HG03439 (cell line): ENCODE measurements around the gene PIK3R3.

Experiments used
- ATAC-seq: cut with Tn5 transposase; IDR thresholded peaks from one replicate; pipeline ENCODE4 v1.9.1; 2021; ENCODE audit warnings: mild to moderate bottlenecking, moderate library complexity; ENCODE audit not compliant: unreplicated experiment

PIK3R3 gene

GRCh38 chr1:46132529-46133180, at the start of gene PIK3R3:
Gene PIK3R3, minus strand, starts transcription at chr1:46132629. Its CDS starts 677 bp downstream, at chr1:46131952.
- ATAC-seq = peak; percentile 86

GRCh38 chr1:46181343-46182260, 49.2 kb upstream of the PIK3R3 start:
- no peak for ATAC-seq

GRCh38 chr1:46180082-46180616, 47.7 kb upstream of the PIK3R3 start:
- no peak for ATAC-seq

GRCh38 chr1:46179138-46180081, 47.0 kb upstream of the PIK3R3 start:
- ATAC-seq = no peak

GRCh38 chr1:46176211-46176865, 43.9 kb upstream of the PIK3R3 start, which contains the start of gene P3R3URF:
Gene P3R3URF, minus strand, starts transcription at chr1:46176488. Its CDS starts 17 bp downstream, at chr1:46176471.
- no peak for ATAC-seq

GRCh38 chr1:46175243-46175642, 42.8 kb upstream of the PIK3R3 start:
- no peak for ATAC-seq

GRCh38 chr1:46174448-46175231, 42.2 kb upstream of the PIK3R3 start, which contains the start of gene TSPAN1:
Gene TSPAN1, plus strand, starts transcription at chr1:46175087. Its CDS starts 6,021 bp downstream, at chr1:46181108.
- ATAC-seq = no peak

- no peak for ATAC-seq
Observed at GRCh38 chr1:46173361-46173856, 41.0 kb upstream of the PIK3R3 start.

- ATAC-seq = no peak
Observed at GRCh38 chr1:46172321-46172720, 39.9 kb upstream of the PIK3R3 start.

GRCh38 chr1:46171871-46172270, 39.4 kb upstream of the PIK3R3 start:
- no peak for ATAC-seq

GRCh38 chr1:46171351-46171750, 38.9 kb upstream of the PIK3R3 start:
- no peak for ATAC-seq

- ATAC-seq = no peak
Observed at GRCh38 chr1:46169811-46170454, 37.5 kb upstream of the PIK3R3 start.

GRCh38 chr1:46168477-46168876, 36.0 kb upstream of the PIK3R3 start:
- no peak for ATAC-seq

- ATAC-seq = no peak
Observed at GRCh38 chr1:46166521-46167462, 34.4 kb upstream of the PIK3R3 start.

- no peak for ATAC-seq
Observed at GRCh38 chr1:46160212-46160611, 27.8 kb upstream of the PIK3R3 start.

GRCh38 chr1:46159516-46159915, 27.1 kb upstream of the PIK3R3 start:
- no peak for ATAC-seq
